SK-N-SH (cell line): ENCODE data around the gene SAMD14. TPM values are rescaled to one million over a fixed set of nuclear protein-coding genes. Genes with fewer than 3 reads are reported as not detected.

Source experiments
- CTCF ChIA-PET: fragments of 300-600, 350-600 bp; formaldehyde crosslinking; extraction: SDS; loops from one replicate; lab custom pipeline; 2021; lab: Yijun Ruan, JAX
- POLR2A ChIA-PET: fragments of 350-600 bp; sonication (Branson Sonifier 250); formaldehyde crosslinking; extraction: SDS; loops from one replicate; lab custom pipeline; 2020; ENCODE audit warnings: antibody characterized with exemption, inconsistent platforms; lab: Yijun Ruan, JAX
- DNase-seq: peaks from one replicate; pipeline ENCODE4 v3.0.0; 2012
- H2AFZ ChIP-seq: fragments of 200-600 bp; sonication (generic); 2 replicates; pipeline ENCODE4 v1.8.1; 2016; ENCODE audit warnings: antibody characterized with exemption, mild to moderate bottlenecking, low read depth
- H3F3A ChIP-seq: fragments of 200-600 bp; sonication (generic); replicated peaks from 2 replicates; pipeline ENCODE3; 2016; ENCODE audit warnings: antibody characterized with exemption, mild to moderate bottlenecking; ENCODE audit not compliant: insufficient read depth
- H3K27ac ChIP-seq, 2 experiments: fragments of 200-500 bp in 1 of 2; fragments of 200-600 bp in 1 of 2; sonication (Bioruptor generic) in 1 of 2; sonication (generic), shearing (Covaris generic) in 1 of 2; 2 replicates each; pipeline versions ENCODE4 v1.5.1 to v1.6.1; 2014 to 2016; ENCODE audit warnings: low read depth in 2 of 2, inconsistent platforms in 1 of 2, low read length in 1 of 2, mild to moderate bottlenecking in 1 of 2, mixed read lengths in 1 of 2
- H3K27me3 ChIP-seq: fragments of 200-600 bp; sonication (generic), shearing (Covaris generic); 2 replicates; pipeline ENCODE4 v1.6.1; 2016; ENCODE audit warnings: mixed run types; ENCODE audit not compliant: insufficient read depth
- H3K36me3 ChIP-seq, 2 experiments: fragments of 200-500 bp in 1 of 2; fragments of 200-600 bp in 1 of 2; sonication (Bioruptor generic) in 1 of 2; sonication (generic) in 1 of 2; replicated peaks in 1 of 2; 2 replicates each; pipeline versions ENCODE3 to v1.5.1; 2014 to 2016; ENCODE audit warnings: low read length in 1 of 2, mild to moderate bottlenecking in 1 of 2; ENCODE audit not compliant: insufficient read depth in 2 of 2, control insufficient read depth in 1 of 2
- H3K4me1 ChIP-seq, 2 experiments: fragments of 200-500 bp in 1 of 2; fragments of 200-600 bp in 1 of 2; sonication (Bioruptor generic) in 1 of 2; sonication (generic), shearing (Covaris generic) in 1 of 2; 2 replicates each; pipeline versions ENCODE4 v1.5.1 to v1.6.1; 2014 to 2016; ENCODE audit warnings: low read depth in 1 of 2, low read length in 1 of 2, mixed run types in 1 of 2; ENCODE audit not compliant: insufficient read depth in 2 of 2, control insufficient read depth in 1 of 2
- H3K4me2 ChIP-seq: fragments of 200-600 bp; sonication (generic), shearing (Covaris generic); 2 replicates; pipeline ENCODE4 v1.6.1; 2017; ENCODE audit warnings: mixed run types
- H3K4me3 ChIP-seq, 2 experiments: fragments of 200-500 bp in 1 of 2; fragments of 200-600 bp in 1 of 2; sonication (Bioruptor generic) in 1 of 2; sonication (generic), shearing (Covaris generic) in 1 of 2; 2 replicates each; pipeline versions ENCODE4 v1.5.1 to v1.8.1; 2014 to 2016; ENCODE audit warnings: low read depth in 2 of 2, inconsistent platforms in 1 of 2, low read length in 1 of 2, mild to moderate bottlenecking in 1 of 2, mixed read lengths in 1 of 2, moderate library complexity in 1 of 2
- H3K79me2 ChIP-seq: fragments of 200-600 bp; sonication (generic); 2 replicates; pipeline ENCODE4 v1.8.1; 2017; ENCODE audit warnings: mild to moderate bottlenecking; ENCODE audit not compliant: insufficient read depth
- H3K9ac ChIP-seq: fragments of 200-600 bp; sonication (generic); 2 replicates; pipeline ENCODE4 v1.6.1; 2017; ENCODE audit warnings: mixed run types
- H3K9me2 ChIP-seq: fragments of 200-600 bp; sonication (generic); 2 replicates; pipeline ENCODE4 v1.6.1; 2017; ENCODE audit warnings: mixed run types
- H3K9me3 ChIP-seq: fragments of 200-600 bp; sonication (generic); 2 replicates; pipeline ENCODE4 v1.6.1; 2017; ENCODE audit warnings: mixed run types, mild to moderate bottlenecking, moderate library complexity
- H4K20me1 ChIP-seq: fragments of 200-600 bp; sonication (generic); 2 replicates; pipeline ENCODE4 v1.6.1; 2017; ENCODE audit warnings: mild to moderate bottlenecking, mixed run types; ENCODE audit not compliant: insufficient read depth
- ELF1 ChIP-seq: IDR thresholded peaks from 2 replicates; pipeline ENCODE4 v1.4.0; 2012
- EP300 ChIP-seq, 2 experiments: IDR thresholded peaks; 2 replicates each; pipeline versions ENCODE4 v1.4.0 to v1.6.1; 2012; ENCODE audit warnings: borderline replicate concordance in 1 of 2, low read depth in 1 of 2, low read length in 1 of 2
- EZH2phosphoT487 ChIP-seq: fragments of 200-600 bp; sonication (generic); IDR thresholded peaks from 2 replicates; pipeline ENCODE4 v1.6.1; 2017; ENCODE audit warnings: low read depth, mixed run types, mild to moderate bottlenecking, antibody characterized with exemption, moderate library complexity, borderline replicate concordance
- FOSL2 ChIP-seq: IDR thresholded peaks from 2 replicates; pipeline ENCODE4 v1.4.0; 2012; ENCODE audit warnings: low read depth, mild to moderate bottlenecking, moderate library complexity, borderline replicate concordance
- FOXJ3 ChIP-seq: sonication (generic); formaldehyde crosslinking; IDR thresholded peaks from 2 replicates; pipeline ENCODE4 v1.5.1; 2020; ENCODE audit warnings: mild to moderate bottlenecking, missing genetic modification reagents
- FOXM1 ChIP-seq: IDR thresholded peaks from 2 replicates; pipeline ENCODE4 v1.4.0; 2012; ENCODE audit warnings: low read depth, mild to moderate bottlenecking
- GABPA ChIP-seq: IDR thresholded peaks from 2 replicates; pipeline ENCODE4 v1.4.0; 2012; ENCODE audit warnings: low read depth, mild to moderate bottlenecking
- MEF2A ChIP-seq: IDR thresholded peaks from 2 replicates; pipeline ENCODE4 v1.4.0; 2012; ENCODE audit warnings: low read depth, borderline replicate concordance
- NRF1 ChIP-seq: IDR thresholded peaks from 2 replicates; pipeline ENCODE4 v1.6.1; 2012; ENCODE audit warnings: low read depth, mild to moderate bottlenecking, low read length
- RAD21 ChIP-seq: IDR thresholded peaks from 2 replicates; pipeline ENCODE4 v1.6.1; 2012; ENCODE audit warnings: mild to moderate bottlenecking, low read length
- RCOR1 ChIP-seq: fragments of 150-350 bp; IDR thresholded peaks from 2 replicates; pipeline ENCODE4 v1.6.1; 2017; ENCODE audit warnings: antibody characterized with exemption, low read length
- RFX5 ChIP-seq: IDR thresholded peaks from 2 replicates; pipeline ENCODE4 v1.6.1; 2012; ENCODE audit warnings: mild to moderate bottlenecking, improper control_type of control experiment, low read length
- RXRA ChIP-seq: IDR thresholded peaks from 2 replicates; pipeline ENCODE4 v1.4.0; 2012; ENCODE audit warnings: low read depth, mild to moderate bottlenecking, borderline replicate concordance
- SIN3A ChIP-seq: IDR thresholded peaks from 2 replicates; pipeline ENCODE4 v1.6.1; 2012; ENCODE audit warnings: low read depth, mild to moderate bottlenecking, low read length, moderate library complexity, borderline replicate concordance
- SMC3 ChIP-seq: IDR thresholded peaks from 2 replicates; pipeline ENCODE4 v1.6.1; 2012; ENCODE audit warnings: low read depth, low read length, improper control_type of control experiment
- TAF1 ChIP-seq: IDR thresholded peaks from 2 replicates; pipeline ENCODE4 v1.6.1; 2012; ENCODE audit warnings: low read depth, mild to moderate bottlenecking, low read length, moderate library complexity, borderline replicate concordance
- TEAD4 ChIP-seq: IDR thresholded peaks from 2 replicates; pipeline ENCODE4 v1.4.0; 2012; ENCODE audit warnings: mild to moderate bottlenecking, borderline replicate concordance; ENCODE audit not compliant: insufficient read depth
- USF1 ChIP-seq: IDR thresholded peaks from 2 replicates; pipeline ENCODE4 v1.4.0; 2012; ENCODE audit warnings: low read depth, borderline replicate concordance
- USF2 ChIP-seq: fragments of 150-350 bp; IDR thresholded peaks from 2 replicates; pipeline ENCODE4 v1.6.1; 2017; ENCODE audit warnings: antibody characterized with exemption, low read length, low read depth, borderline replicate concordance
- WGBS: methylation state at CpG from one replicate; pipeline ENCODE4 v1.1.6; 2017; ENCODE audit warnings: low lambda C conversion rate; 5-methylcytosine and 5-hydroxymethylcytosine counted together
- polyA plus RNA-seq, 3 experiments: library from polyadenylated mRNA; depleted of rRNA; stranded (reverse); fragments of >200 nt; gene quantifications; 2 replicates each; pipeline ENCODE4 v1.2.3, GENCODE V29; 2012
- TF ChIP-seq, protein P1 (sequence below): IDR thresholded peaks from 2 replicates; pipeline ENCODE4; 2012
- TF ChIP-seq, protein P2 (sequence below): IDR thresholded peaks from 2 replicates; pipeline ENCODE4 v1.4.0; 2012; ENCODE audit warnings: low read depth, borderline replicate concordance
- TF ChIP-seq, protein P3 (sequence below): fragments of 150-350 bp; IDR thresholded peaks from 2 replicates; pipeline ENCODE4 v1.6.1; 2016; ENCODE audit warnings: mild to moderate bottlenecking, low read depth, low read length
- TF ChIP-seq, protein P4 (sequence below): fragments of 200-600 bp; sonication (generic); IDR thresholded peaks from 2 replicates; pipeline ENCODE4 v1.6.1; 2017; ENCODE audit warnings: antibody characterized with exemption, mild to moderate bottlenecking, moderate library complexity
- TF ChIP-seq, protein P5 (sequence below): IDR thresholded peaks from 2 replicates; pipeline ENCODE4 v1.4.0; 2012; ENCODE audit warnings: low read depth

The SAMD14 gene
- polyA plus RNA-seq, 1 of the 3 experiments (the other 2 are of a cell fraction), result 3.4 TPM

DNA sequence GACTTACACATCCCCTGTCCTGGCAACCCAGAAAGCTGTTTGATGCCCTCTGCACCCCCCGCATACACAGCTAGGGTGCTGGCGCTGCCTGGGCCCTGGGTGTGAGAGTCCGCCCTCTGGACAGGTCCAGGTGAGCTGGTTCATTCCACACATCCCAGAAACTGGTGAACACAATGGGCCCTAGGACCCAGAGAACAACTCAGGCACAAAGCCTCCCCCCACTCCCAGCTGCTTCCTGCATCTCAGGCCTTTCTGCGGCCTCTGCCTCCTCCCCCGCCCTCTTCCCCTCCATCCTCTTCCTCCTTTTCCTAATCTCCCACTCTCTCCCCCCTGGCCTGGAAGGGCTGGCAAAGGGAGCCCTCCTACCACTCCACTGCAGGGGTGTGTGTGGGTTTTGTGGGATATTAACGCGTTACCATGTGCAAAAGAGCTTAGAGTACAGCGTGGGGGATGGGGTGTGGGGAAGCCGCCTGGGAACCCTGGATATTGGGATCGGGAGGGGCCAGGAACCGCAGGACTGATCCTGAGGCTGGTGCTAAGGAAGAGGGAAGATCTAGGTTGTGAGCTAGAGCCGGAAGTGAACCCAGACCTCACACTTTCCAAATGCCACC lies 22.1 kb upstream of the SAMD14 start:
- Histone ChIP-seq H4K20me1 (peaks cover 23% of the 10 kb centered on the region), H3K4me3 (peak overlapping the region; percentile 66 to 81), H3K9me3 (no peaks in the 10 kb centered on the region), H3K27ac (peak overlapping the region; percentile 74 to 98), H3K27me3 (no peaks in the 10 kb centered on the region), H2AFZ (peak overlapping the region; percentile 90; the same call in 1 of the 2 replicates), H3K4me2 (peak overlapping the region; percentile 97), H3K9me2 (no peaks in the 10 kb centered on the region), H3F3A (peaks cover 25% of the 10 kb centered on the region), H3K36me3 (peaks cover 0 to 8% of the 10 kb centered on the region in 2 experiments), H3K9ac (peak overlapping the region; percentile 71), H3K4me1 (peaks cover 32 to 53% of the 10 kb centered on the region in 2 experiments; a peak in 3 of 4 replicates), H3K79me2 (peaks cover 37% of the 10 kb centered on the region)
- 2% methylated on average over 12 of the region's 12 CpGs for WGBS
- ChIA-PET CTCF (interaction anchor here (0.7 to 12.8 kb wide), 29 partner anchors 9 to 321 kb away, joined by 3 to 169 read pairs (median 6); partner anchors contain the start of genes COL1A1, ITGA3, PDK2 and SAMD14), POLR2A (interaction anchor here (0.5 to 2.5 kb wide), 11 partner anchors 9 to 207 kb away, joined by 3 to 30 read pairs (median 3); partner anchors contain the start of genes DLX3 and PDK2)
- peak; percentile 89 for DNase-seq
- TF ChIP-seq TEAD4, result no peak
- peak; percentile 20; the same call in 1 of the 2 replicates for TF ChIP-seq RAD21
- TF ChIP-seq, protein P1, sequence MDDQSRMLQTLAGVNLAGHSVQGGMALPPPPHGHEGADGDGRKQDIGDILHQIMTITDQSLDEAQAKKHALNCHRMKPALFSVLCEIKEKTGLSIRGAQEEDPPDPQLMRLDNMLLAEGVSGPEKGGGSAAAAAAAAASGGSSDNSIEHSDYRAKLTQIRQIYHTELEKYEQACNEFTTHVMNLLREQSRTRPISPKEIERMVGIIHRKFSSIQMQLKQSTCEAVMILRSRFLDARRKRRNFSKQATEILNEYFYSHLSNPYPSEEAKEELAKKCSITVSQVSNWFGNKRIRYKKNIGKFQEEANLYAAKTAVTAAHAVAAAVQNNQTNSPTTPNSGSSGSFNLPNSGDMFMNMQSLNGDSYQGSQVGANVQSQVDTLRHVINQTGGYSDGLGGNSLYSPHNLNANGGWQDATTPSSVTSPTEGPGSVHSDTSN, result peak; percentile 86
- TF ChIP-seq, protein P2, sequence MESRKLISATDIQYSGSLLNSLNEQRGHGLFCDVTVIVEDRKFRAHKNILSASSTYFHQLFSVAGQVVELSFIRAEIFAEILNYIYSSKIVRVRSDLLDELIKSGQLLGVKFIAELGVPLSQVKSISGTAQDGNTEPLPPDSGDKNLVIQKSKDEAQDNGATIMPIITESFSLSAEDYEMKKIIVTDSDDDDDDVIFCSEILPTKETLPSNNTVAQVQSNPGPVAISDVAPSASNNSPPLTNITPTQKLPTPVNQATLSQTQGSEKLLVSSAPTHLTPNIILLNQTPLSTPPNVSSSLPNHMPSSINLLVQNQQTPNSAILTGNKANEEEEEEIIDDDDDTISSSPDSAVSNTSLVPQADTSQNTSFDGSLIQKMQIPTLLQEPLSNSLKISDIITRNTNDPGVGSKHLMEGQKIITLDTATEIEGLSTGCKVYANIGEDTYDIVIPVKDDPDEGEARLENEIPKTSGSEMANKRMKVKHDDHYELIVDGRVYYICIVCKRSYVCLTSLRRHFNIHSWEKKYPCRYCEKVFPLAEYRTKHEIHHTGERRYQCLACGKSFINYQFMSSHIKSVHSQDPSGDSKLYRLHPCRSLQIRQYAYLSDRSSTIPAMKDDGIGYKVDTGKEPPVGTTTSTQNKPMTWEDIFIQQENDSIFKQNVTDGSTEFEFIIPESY, result no peak
- no peak for TF ChIP-seq FOXM1
- TF ChIP-seq RXRA, result peak; percentile 56; the same call in 1 of the 2 replicates
- TF ChIP-seq ELF1, result peak; percentile 96
- TF ChIP-seq, protein P3, sequence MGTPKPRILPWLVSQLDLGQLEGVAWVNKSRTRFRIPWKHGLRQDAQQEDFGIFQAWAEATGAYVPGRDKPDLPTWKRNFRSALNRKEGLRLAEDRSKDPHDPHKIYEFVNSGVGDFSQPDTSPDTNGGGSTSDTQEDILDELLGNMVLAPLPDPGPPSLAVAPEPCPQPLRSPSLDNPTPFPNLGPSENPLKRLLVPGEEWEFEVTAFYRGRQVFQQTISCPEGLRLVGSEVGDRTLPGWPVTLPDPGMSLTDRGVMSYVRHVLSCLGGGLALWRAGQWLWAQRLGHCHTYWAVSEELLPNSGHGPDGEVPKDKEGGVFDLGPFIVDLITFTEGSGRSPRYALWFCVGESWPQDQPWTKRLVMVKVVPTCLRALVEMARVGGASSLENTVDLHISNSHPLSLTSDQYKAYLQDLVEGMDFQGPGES, result no peak
- TF ChIP-seq RCOR1, result no peak
- peak; percentile 66 for TF ChIP-seq TAF1
- TF ChIP-seq NRF1, result no peak
- TF ChIP-seq EZH2phosphoT487, result no peak
- no peak for TF ChIP-seq USF2
- TF ChIP-seq FOSL2, result no peak
- peak; percentile 88; the same call in 1 of the 2 replicates for TF ChIP-seq SIN3A
- TF ChIP-seq, protein P4, sequence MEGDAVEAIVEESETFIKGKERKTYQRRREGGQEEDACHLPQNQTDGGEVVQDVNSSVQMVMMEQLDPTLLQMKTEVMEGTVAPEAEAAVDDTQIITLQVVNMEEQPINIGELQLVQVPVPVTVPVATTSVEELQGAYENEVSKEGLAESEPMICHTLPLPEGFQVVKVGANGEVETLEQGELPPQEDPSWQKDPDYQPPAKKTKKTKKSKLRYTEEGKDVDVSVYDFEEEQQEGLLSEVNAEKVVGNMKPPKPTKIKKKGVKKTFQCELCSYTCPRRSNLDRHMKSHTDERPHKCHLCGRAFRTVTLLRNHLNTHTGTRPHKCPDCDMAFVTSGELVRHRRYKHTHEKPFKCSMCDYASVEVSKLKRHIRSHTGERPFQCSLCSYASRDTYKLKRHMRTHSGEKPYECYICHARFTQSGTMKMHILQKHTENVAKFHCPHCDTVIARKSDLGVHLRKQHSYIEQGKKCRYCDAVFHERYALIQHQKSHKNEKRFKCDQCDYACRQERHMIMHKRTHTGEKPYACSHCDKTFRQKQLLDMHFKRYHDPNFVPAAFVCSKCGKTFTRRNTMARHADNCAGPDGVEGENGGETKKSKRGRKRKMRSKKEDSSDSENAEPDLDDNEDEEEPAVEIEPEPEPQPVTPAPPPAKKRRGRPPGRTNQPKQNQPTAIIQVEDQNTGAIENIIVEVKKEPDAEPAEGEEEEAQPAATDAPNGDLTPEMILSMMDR, result no peak
- no peak for TF ChIP-seq USF1
- TF ChIP-seq, protein P5, sequence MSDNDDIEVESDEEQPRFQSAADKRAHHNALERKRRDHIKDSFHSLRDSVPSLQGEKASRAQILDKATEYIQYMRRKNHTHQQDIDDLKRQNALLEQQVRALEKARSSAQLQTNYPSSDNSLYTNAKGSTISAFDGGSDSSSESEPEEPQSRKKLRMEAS, result peak; percentile 86
- TF ChIP-seq MEF2A, result no peak
- 0 out of 2 replicates have a peak, but pooled peaks have one; percentile 9 for TF ChIP-seq RFX5
- peak in 1 of 2 experiments; percentile 64; a peak in 1 of 4 replicates for TF ChIP-seq EP300 (IDR thresholded peaks at IDR 0.05; ENCODE audit: borderline replicate concordance in 1 of 2, low read depth in 1 of 2, low read length in 1 of 2)
- peak; percentile 68 for TF ChIP-seq GABPA
- TF ChIP-seq FOXJ3 (CRISPR knock-in tag), result no peak
- TF ChIP-seq SMC3, result 0 out of 2 replicates have a peak, but pooled peaks have one; percentile 6
